SU-DHL-6 (cell line): ENCODE results near the gene NR5A2.

Experiments
- EZH2phosphoT487 ChIP-seq: fragments of 200-600 bp; sonication (generic), shearing (Covaris generic); conservative IDR thresholded peaks from 2 replicates; pipeline ENCODE4 v1.6.1; 2018; ENCODE audit warnings: mild to moderate bottlenecking, antibody characterized with exemption, low read length, moderate library complexity, mixed read lengths
- TF ChIP-seq, protein P1 (sequence below): fragments of 200-600 bp; sonication (generic); IDR thresholded peaks from one replicate; pipeline ENCODE4 v1.5.1; 2017; ENCODE audit warnings: antibody characterized with exemption, mild to moderate bottlenecking, low read length, moderate library complexity; ENCODE audit not compliant: insufficient read depth, poor library complexity, severe bottlenecking

GRCh38 chr1:200022239-200022804 lies 5.2 kb upstream of the NR5A2 start:
- TF ChIP-seq, protein P1, sequence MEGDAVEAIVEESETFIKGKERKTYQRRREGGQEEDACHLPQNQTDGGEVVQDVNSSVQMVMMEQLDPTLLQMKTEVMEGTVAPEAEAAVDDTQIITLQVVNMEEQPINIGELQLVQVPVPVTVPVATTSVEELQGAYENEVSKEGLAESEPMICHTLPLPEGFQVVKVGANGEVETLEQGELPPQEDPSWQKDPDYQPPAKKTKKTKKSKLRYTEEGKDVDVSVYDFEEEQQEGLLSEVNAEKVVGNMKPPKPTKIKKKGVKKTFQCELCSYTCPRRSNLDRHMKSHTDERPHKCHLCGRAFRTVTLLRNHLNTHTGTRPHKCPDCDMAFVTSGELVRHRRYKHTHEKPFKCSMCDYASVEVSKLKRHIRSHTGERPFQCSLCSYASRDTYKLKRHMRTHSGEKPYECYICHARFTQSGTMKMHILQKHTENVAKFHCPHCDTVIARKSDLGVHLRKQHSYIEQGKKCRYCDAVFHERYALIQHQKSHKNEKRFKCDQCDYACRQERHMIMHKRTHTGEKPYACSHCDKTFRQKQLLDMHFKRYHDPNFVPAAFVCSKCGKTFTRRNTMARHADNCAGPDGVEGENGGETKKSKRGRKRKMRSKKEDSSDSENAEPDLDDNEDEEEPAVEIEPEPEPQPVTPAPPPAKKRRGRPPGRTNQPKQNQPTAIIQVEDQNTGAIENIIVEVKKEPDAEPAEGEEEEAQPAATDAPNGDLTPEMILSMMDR, result no peak
- TF ChIP-seq EZH2phosphoT487, result no peak
